Measurements from ENCODE around the gene MIAT. TPM values are rescaled to one million over a fixed set of nuclear protein-coding genes. Genes with fewer than 3 reads are reported as not detected.

Gene MIAT
- total RNA-seq, 1 experiment from 2014 or later: 0.32 TPM

- in situ Hi-C loops (cut with HindIII; ENCODE audit: low pct_unique_long_range_greater_than_20kb, low sequenced_read_pairs): no loop called here
- DNase-seq (ENCODE audit: low read depth, low spot score): peak; percentile 39
Measured at GRCh38 chr22:26658671-26659478, 1.5 kb downstream of the MIAT start.

GRCh38 chr22:26660356-26660755 lies 3.0 kb downstream of the MIAT start:
- in situ Hi-C loops (cut with HindIII; ENCODE audit: low pct_unique_long_range_greater_than_20kb, low sequenced_read_pairs): no loop called here
- no peak for DNase-seq (ENCODE audit: low read depth, low spot score)

- no peak for DNase-seq (ENCODE audit: low read depth, low spot score)
- in situ Hi-C loops (cut with HindIII; ENCODE audit: low pct_unique_long_range_greater_than_20kb, low sequenced_read_pairs): no loop called here
Measured at GRCh38 chr22:26660961-26661578, 3.7 kb downstream of the MIAT start.

- no peak for DNase-seq (ENCODE audit: low read depth, low spot score)
- in situ Hi-C loops (cut with HindIII; ENCODE audit: low pct_unique_long_range_greater_than_20kb, low sequenced_read_pairs): no loop called here
Measured at GRCh38 chr22:26662160-26662559, 4.8 kb downstream of the MIAT start.

GRCh38 chr22:26663374-26663923 lies 6.1 kb downstream of the MIAT start:
- DNase-seq (ENCODE audit: low read depth, low spot score): no peak
- in situ Hi-C loops (cut with HindIII; ENCODE audit: low pct_unique_long_range_greater_than_20kb, low sequenced_read_pairs): no loop called here

- in situ Hi-C loops (cut with HindIII; ENCODE audit: low pct_unique_long_range_greater_than_20kb, low sequenced_read_pairs): no loop called here
- DNase-seq (ENCODE audit: low read depth, low spot score): no peak
Measured at GRCh38 chr22:26665813-26666231, 8.4 kb downstream of the MIAT start.

GRCh38 chr22:26667140-26667539 lies 9.8 kb downstream of the MIAT start:
- in situ Hi-C loops (cut with HindIII; ENCODE audit: low pct_unique_long_range_greater_than_20kb, low sequenced_read_pairs): no loop called here
- DNase-seq (ENCODE audit: low read depth, low spot score): no peak

GRCh38 chr22:26669060-26669481 lies 11.7 kb downstream of the MIAT start:
- in situ Hi-C loops (cut with HindIII; ENCODE audit: low pct_unique_long_range_greater_than_20kb, low sequenced_read_pairs): no loop called here
- peak; percentile 76 for DNase-seq (ENCODE audit: low read depth, low spot score)

- no peak for DNase-seq (ENCODE audit: low read depth, low spot score)
- in situ Hi-C loops (cut with HindIII; ENCODE audit: low pct_unique_long_range_greater_than_20kb, low sequenced_read_pairs): no loop called here
Measured at GRCh38 chr22:26670459-26670858, 13.1 kb downstream of the MIAT start.

- in situ Hi-C loops (cut with HindIII; ENCODE audit: low pct_unique_long_range_greater_than_20kb, low sequenced_read_pairs): no loop called here
- DNase-seq (ENCODE audit: low read depth, low spot score): no peak
Measured at GRCh38 chr22:26671317-26672059, 14.1 kb downstream of the MIAT start.

- in situ Hi-C loops (cut with HindIII; ENCODE audit: low pct_unique_long_range_greater_than_20kb, low sequenced_read_pairs): no loop called here
- DNase-seq (ENCODE audit: low read depth, low spot score): no peak
Measured at GRCh38 chr22:26672060-26672471, 14.7 kb downstream of the MIAT start.

GRCh38 chr22:26672590-26673468 lies 15.4 kb downstream of the MIAT start:
- in situ Hi-C loops (cut with HindIII; ENCODE audit: low pct_unique_long_range_greater_than_20kb, low sequenced_read_pairs): no loop called here
- peak; percentile 98 for DNase-seq (ENCODE audit: low read depth, low spot score)

GRCh38 chr22:26673486-26673885 lies 16.1 kb downstream of the MIAT start:
- in situ Hi-C loops (cut with HindIII; ENCODE audit: low pct_unique_long_range_greater_than_20kb, low sequenced_read_pairs): no loop called here
- no peak for DNase-seq (ENCODE audit: low read depth, low spot score)

- peak; percentile 43 for DNase-seq (ENCODE audit: low read depth, low spot score)
- in situ Hi-C loops (cut with HindIII; ENCODE audit: low pct_unique_long_range_greater_than_20kb, low sequenced_read_pairs): no loop called here
Measured at GRCh38 chr22:26674211-26675190, 17.1 kb downstream of the MIAT start.

- in situ Hi-C loops (cut with HindIII; ENCODE audit: low pct_unique_long_range_greater_than_20kb, low sequenced_read_pairs): no loop called here
- no peak for DNase-seq (ENCODE audit: low read depth, low spot score)
Measured at GRCh38 chr22:26675687-26676268, 18.4 kb downstream of the MIAT start.

GRCh38 chr22:26677217-26677616 lies 19.8 kb downstream of the MIAT start:
- DNase-seq (ENCODE audit: low read depth, low spot score): no peak
- in situ Hi-C loops (cut with HindIII; ENCODE audit: low pct_unique_long_range_greater_than_20kb, low sequenced_read_pairs): no loop called here

Measured in SK-MEL-5 (cell line).